SIG-M5 treated with dmso at 0.1 percent for 504 hours (cell line): ENCODE results near the gene BMPR2.
"Not testable (repeated sequence)": the region's sequence is repeated elsewhere in the genome, so short reads cannot be mapped to it uniquely, and the experiment has no call there.

Source experiments
- DNase-seq: peaks from one replicate; lab custom pipeline; 2025; ENCODE audit not compliant: unreplicated experiment; lab: John Stamatoyannopoulos, UW

BMPR2 gene

GRCh38 chr2:202378662-202379358 is 2.7 kb downstream of the BMPR2 start:
- no peak for DNase-seq

- no peak for DNase-seq
Measured at GRCh38 chr2:202382684-202383083, 6.6 kb downstream of the BMPR2 start.

GRCh38 chr2:202386495-202386894 is 10.4 kb downstream of the BMPR2 start:
- not testable (repeated sequence) for DNase-seq

- no peak for DNase-seq
Measured at GRCh38 chr2:202387608-202388342, 11.6 kb downstream of the BMPR2 start.

- DNase-seq: no peak
Measured at GRCh38 chr2:202400941-202401340, 24.8 kb downstream of the BMPR2 start.

GRCh38 chr2:202405798-202406197 is 29.7 kb downstream of the BMPR2 start:
- no peak for DNase-seq

- DNase-seq: no peak
Measured at GRCh38 chr2:202406445-202406978, 30.4 kb downstream of the BMPR2 start.

- DNase-seq: no peak
Measured at GRCh38 chr2:202408546-202409140, 32.5 kb downstream of the BMPR2 start.

GRCh38 chr2:202410092-202410491 is 34.0 kb downstream of the BMPR2 start:
- no peak for DNase-seq

GRCh38 chr2:202411097-202411496 is 35.0 kb downstream of the BMPR2 start:
- DNase-seq: no peak

- DNase-seq: no peak
Measured at GRCh38 chr2:202418027-202418426, 41.9 kb downstream of the BMPR2 start.

GRCh38 chr2:202418511-202418910 is 42.4 kb downstream of the BMPR2 start:
- DNase-seq: no peak

GRCh38 chr2:202423139-202423538 is 47.0 kb downstream of the BMPR2 start:
- DNase-seq: no peak

GRCh38 chr2:202425036-202425435 is 48.9 kb downstream of the BMPR2 start:
- DNase-seq: no peak

GRCh38 chr2:202426751-202427150 is 50.6 kb downstream of the BMPR2 start:
- no peak for DNase-seq

- DNase-seq: no peak
Measured at GRCh38 chr2:202429164-202429980, 53.2 kb downstream of the BMPR2 start.

- no peak for DNase-seq
Measured at GRCh38 chr2:202432776-202433175, 56.6 kb downstream of the BMPR2 start.

- DNase-seq: no peak
Measured at GRCh38 chr2:202434472-202434871, 58.3 kb downstream of the BMPR2 start.

- DNase-seq: no peak
Measured at GRCh38 chr2:202436626-202437025, 60.5 kb downstream of the BMPR2 start.

- not testable (repeated sequence) for DNase-seq
Measured at GRCh38 chr2:202440117-202440516, 64.0 kb downstream of the BMPR2 start.

GRCh38 chr2:202442882-202443281 is 66.8 kb downstream of the BMPR2 start:
- no peak for DNase-seq
